ENCODE measurements around the gene GLG1. TPM values are rescaled to one million over a fixed set of nuclear protein-coding genes. Genes with fewer than 3 reads are reported as not detected.
A peak's percentile ranks its signal among the peaks of the same experiment; 100 is the strongest.
"Not testable (repeated sequence)": the region's sequence is repeated elsewhere in the genome, so short reads cannot be mapped to it uniquely, and the experiment has no call there.

Gene GLG1
- total RNA-seq, 4 donors from 2014 or later, result 53.0 to 272 (median 127) TPM

DNA sequence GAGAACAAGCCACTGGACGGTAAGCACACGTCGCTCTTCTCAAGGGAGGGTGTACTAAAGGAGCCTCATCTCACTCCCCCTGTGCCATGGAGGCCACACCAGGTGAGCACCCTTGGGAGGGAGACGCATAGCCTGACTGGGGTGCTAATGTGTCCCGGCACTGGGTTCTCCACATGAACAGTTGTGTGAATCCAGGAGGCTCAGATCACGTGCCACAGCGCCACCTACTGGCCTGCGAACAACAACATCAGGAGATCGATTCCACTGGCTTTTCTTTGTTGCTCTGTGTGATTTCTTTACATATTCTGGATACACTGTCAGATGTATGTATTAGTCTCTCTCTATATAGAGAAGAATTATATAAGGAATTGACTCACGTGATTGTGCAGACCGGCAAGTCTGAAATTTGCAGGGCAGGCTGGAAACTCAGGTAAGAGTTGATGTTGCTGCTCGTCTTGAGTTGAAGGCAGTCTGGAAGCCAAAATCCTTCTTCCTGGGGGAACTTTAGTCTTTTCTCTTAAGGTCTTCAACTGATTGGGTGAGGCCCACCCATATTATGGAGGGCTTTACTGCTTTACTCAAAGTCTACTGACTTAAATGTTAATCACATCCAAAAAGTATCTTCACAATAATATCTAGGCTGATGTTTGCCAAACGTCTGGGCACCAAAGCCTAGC is 176.7 kb downstream of the GLG1 start:
- H3K9me3 ChIP-seq; H3K36me3 ChIP-seq; H3K4me3 ChIP-seq; intact Hi-C loops (cut with DNase I; ENCODE audit: low total_unique reads); H3K27me3 ChIP-seq; H3K27ac ChIP-seq; H3K4me1 ChIP-seq: not testable (repeated sequence)
- TF ChIP-seq, protein P1, sequence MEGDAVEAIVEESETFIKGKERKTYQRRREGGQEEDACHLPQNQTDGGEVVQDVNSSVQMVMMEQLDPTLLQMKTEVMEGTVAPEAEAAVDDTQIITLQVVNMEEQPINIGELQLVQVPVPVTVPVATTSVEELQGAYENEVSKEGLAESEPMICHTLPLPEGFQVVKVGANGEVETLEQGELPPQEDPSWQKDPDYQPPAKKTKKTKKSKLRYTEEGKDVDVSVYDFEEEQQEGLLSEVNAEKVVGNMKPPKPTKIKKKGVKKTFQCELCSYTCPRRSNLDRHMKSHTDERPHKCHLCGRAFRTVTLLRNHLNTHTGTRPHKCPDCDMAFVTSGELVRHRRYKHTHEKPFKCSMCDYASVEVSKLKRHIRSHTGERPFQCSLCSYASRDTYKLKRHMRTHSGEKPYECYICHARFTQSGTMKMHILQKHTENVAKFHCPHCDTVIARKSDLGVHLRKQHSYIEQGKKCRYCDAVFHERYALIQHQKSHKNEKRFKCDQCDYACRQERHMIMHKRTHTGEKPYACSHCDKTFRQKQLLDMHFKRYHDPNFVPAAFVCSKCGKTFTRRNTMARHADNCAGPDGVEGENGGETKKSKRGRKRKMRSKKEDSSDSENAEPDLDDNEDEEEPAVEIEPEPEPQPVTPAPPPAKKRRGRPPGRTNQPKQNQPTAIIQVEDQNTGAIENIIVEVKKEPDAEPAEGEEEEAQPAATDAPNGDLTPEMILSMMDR (IDR thresholded peaks at IDR 0.05), result peak; percentile 63 to 81 (median 75)
- peak; percentile 47 to 50 for DNase-seq

DNA sequence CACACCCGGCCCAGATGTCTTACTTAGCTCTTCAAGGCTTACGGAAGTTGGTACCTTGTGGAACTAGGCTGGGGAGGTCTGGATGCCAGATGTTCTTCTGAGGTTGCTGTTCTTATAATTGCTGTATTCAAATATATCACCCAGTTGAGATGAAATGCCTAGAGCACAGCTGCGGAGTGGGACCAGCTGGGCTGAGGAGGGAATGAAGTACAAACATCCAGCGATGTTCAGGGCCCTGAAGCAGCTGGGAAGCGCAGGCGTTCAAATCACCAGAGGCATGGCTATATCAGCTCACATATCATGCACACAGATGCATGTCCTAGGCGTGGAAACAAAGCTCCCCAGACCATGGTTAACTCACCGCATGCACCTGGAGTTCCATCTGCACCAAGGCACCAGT is 178.4 kb downstream of the GLG1 start:
- H3K9me3 ChIP-seq; H3K27ac ChIP-seq; H3K4me1 ChIP-seq; intact Hi-C loops (cut with DNase I; ENCODE audit: low total_unique reads); H3K4me3 ChIP-seq; H3K36me3 ChIP-seq; H3K27me3 ChIP-seq; DNase-seq: not testable (repeated sequence)

DNA sequence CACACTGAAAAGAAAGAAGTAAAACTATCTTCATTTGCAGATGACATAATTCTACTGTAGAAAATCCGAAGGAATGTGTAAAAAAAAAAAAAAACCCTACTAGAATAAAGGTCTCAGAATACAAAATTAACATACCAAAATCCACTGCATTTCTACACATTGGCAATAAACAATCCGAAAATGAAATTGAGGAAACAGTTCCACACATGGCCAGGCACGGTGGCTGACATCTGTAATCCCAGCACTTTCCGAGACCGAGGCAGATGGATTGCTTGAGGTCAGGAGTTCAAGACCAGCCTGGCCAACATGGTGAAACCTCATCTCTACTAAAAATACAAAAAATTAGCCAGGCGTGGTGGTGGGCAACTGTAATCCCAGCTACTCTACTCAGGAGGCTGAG is 181.2 kb downstream of the GLG1 start:
- H3K27ac ChIP-seq; H3K4me3 ChIP-seq; H3K4me1 ChIP-seq; H3K9me3 ChIP-seq; H3K27me3 ChIP-seq; intact Hi-C loops (cut with DNase I; ENCODE audit: low total_unique reads); H3K36me3 ChIP-seq; DNase-seq: not testable (repeated sequence)

DNA sequence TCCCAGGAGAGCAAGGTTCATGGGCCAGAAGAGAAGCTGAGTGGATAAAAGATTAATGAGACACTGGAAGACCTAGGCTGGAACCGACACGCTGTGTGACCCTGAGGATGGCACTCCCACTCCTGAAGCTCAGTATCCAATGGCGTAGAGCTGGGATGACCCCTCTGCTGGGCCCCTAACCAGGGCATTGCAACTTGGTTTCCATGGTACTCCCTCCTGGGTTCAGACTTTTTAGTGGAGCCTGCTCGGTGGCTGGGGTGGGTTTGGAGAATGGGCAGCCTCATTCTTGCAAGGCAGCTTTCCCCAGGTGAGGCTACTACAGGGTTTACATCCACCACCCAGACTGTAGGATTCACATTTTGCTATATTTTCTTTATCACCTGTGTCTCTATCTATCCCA is 183.2 kb downstream of the GLG1 start:
- H3K36me3 ChIP-seq; H3K27ac ChIP-seq; H3K9me3 ChIP-seq; intact Hi-C loops (cut with DNase I; ENCODE audit: low total_unique reads); H3K4me1 ChIP-seq; H3K27me3 ChIP-seq; H3K4me3 ChIP-seq; DNase-seq: not testable (repeated sequence)

DNA sequence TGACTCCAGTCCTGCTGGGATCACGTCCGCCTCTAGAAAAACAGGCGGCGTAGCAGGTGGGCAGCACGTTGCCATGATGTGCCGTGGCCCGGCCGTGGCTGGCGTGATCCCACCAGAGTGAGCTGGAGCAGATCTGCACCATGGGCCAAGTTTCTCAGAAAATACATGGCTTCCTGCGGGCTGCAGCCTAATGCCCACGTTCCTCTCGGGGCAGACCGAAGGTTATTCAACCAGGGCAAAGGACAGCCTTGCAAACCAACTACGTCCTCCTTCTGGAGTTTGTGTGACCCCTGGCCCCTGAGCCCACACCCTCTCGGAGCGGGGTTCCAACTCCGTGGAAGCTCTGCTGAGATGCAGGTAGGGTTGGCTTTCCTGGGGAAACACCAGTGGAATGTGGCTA is 184.8 kb downstream of the GLG1 start:
- H3K27me3 ChIP-seq; intact Hi-C loops (cut with DNase I; ENCODE audit: low total_unique reads); H3K4me1 ChIP-seq: not testable (repeated sequence)

DNA sequence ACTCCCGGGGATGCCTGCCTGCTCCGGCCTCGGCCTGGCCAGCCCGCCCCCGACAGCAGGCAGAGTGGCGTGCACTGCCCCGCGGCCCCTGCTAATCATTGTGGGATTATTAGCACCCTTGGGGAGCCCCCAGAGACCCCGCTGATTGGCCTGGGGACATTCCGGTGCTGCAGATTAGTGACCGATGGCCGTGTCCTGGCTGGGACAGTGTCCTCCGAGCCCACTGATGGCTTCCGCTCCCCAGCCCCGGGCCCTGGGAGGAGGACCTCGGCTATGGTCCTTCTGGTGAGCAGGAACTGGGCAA is 185.5 kb downstream of the GLG1 start:
- H3K36me3 ChIP-seq; intact Hi-C loops (cut with DNase I; ENCODE audit: low total_unique reads); H3K27ac ChIP-seq; H3K27me3 ChIP-seq; H3K4me1 ChIP-seq; DNase-seq; H3K9me3 ChIP-seq; H3K4me3 ChIP-seq: not testable (repeated sequence)

More for the DNA sequence above, 184.8 kb downstream of the GLG1 start:
- not testable (repeated sequence) for H3K36me3 ChIP-seq, H3K4me3 ChIP-seq, DNase-seq, H3K27ac ChIP-seq, H3K9me3 ChIP-seq

DNA sequence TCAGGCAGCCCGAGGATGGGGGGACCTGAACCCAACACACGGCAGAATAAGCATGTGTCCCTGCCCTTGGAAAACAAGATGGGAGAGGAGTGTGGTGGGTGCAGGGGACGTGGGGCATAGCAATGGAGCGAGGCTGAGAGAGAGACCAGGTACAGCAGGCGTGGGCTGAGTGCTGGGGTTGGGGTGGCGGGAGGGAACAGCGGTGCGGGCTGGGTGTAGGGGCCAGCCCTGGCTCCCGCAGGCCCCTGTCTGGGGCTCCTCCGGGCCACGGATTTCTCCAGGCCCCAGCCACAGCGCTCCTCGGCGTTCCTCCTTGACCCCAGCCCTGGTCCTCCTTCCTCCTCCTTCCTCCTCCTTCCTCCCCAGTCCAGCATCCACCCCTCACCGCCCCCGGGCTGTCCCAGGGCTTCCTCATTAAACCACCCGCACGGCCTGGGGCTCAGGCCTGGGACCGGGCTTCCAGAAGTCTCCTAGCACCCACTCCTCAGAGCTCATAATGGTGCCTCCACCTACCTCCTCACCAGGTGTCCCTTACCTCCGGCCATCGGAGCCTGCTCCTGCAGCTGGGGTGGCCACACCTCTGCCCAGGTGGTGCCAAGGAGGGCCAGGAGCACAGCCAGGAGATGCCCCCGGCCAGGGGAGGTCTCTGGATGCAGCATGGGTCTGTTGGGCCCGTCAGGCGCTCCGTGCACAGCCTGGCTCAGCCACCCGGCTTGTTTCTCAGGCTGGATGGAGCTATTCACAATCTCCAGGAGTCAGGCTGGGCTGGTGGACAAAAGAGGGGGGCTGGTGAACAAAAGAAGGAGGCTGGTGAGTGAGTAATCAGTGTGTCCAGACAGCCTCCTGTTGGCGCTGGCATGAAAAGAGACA is 186.1 kb downstream of the GLG1 start, which contains the start of gene CLEC18B:
TSS of gene CLEC18B (minus strand) at position 867 of the 870 bp plus-strand sequence. CDS start at position 659, 208 bp downstream.
- H3K27me3 ChIP-seq; DNase-seq; H3K36me3 ChIP-seq; H3K4me3 ChIP-seq; H3K27ac ChIP-seq; H3K4me1 ChIP-seq; intact Hi-C loops (cut with DNase I; ENCODE audit: low total_unique reads); H3K9me3 ChIP-seq: not testable (repeated sequence)

DNA sequence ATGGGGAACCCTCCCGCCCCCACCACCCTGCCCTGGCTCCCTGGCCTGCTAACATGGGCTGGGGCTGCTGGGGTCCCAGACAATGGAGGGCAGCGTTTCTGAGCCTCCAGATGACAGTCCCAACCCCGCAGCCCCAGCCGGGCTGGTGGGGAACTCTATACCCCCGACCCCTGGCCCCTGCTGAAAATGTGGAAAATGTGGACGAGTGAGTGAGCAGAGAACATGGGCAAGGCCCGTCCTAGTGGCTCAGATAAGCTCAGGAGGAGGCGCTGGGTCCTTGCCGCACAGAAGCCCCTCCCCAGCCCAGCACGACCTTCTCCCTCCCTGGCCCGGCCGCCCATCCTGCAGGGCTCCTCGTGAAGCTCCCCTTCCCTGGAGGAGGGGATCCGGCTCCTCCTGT is 187.1 kb downstream of the GLG1 start:
- not testable (repeated sequence) for H3K4me1 ChIP-seq, H3K27ac ChIP-seq

DNA sequence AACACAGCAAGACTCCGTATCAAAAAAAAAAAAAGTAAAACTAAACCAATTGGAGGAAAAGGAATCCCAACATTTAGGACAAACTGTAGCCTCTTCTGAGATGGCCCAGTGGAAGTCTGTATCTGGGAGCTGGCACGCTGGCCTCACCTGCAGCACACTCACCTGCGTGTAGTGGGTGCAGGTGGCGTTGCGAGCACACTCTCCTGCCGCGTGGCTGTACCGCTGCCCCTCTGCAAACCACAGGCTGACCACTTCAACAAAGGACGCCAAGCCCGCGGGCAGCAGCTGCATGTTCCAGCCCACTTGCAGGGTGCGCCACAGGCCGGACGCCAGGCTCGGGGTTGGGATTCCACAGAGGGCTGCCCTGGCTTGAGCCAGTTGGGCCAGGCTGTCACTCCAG is 189.0 kb downstream of the GLG1 start:
- peak in 1 of 2 donors; percentile 8 for DNase-seq
- H3K27me3 ChIP-seq; intact Hi-C loops (cut with DNase I; ENCODE audit: low total_unique reads); H3K36me3 ChIP-seq; H3K9me3 ChIP-seq; H3K27ac ChIP-seq; H3K4me1 ChIP-seq; H3K4me3 ChIP-seq: not testable (repeated sequence)

More for the DNA sequence above, 187.1 kb downstream of the GLG1 start:
- H3K9me3 ChIP-seq; intact Hi-C loops (cut with DNase I; ENCODE audit: low total_unique reads); H3K4me3 ChIP-seq; H3K27me3 ChIP-seq; DNase-seq; H3K36me3 ChIP-seq: not testable (repeated sequence)

DNA sequence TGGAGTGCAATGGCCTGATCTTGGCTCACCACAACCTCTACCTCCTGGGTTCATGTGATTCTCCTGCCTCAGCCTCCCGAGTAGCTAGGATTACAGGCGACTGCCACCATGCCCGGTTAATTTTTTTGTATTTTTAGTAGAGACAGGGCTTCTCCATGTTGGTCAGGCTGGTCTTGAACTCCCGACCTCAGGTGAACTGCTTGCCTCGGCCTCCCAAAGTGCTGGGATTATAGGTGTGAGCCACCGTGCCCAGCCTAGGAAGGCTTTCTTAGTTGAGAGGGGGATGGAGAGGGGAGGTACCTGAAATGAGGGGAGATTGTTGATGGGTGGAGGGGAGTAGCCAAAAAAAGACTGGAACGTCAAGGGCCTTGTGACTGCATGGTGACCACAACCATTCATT is 193.0 kb downstream of the GLG1 start:
- H3K4me1 ChIP-seq; H3K27ac ChIP-seq; H3K9me3 ChIP-seq; DNase-seq; intact Hi-C loops (cut with DNase I; ENCODE audit: low total_unique reads); H3K4me3 ChIP-seq; H3K36me3 ChIP-seq; H3K27me3 ChIP-seq: not testable (repeated sequence)

DNA sequence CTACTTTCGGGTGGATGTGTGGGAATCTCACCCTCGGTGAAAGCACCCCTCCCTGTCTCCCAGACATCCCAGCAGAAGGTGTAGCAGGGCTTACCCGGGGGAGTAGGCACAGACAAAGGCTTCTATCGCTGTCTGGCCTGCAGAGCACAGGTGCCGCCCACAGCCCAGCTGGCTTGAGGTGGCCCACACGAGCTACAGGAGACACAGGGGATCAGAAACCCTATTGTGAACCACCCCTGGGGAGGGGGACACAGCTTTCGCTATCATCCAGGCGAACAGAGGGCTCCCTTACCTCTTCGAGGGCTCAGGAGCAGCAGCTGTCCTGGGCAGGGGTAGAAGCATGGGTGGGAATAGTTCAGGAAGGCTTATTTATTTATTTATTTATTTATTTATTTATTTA is 193.4 kb downstream of the GLG1 start:
- H3K4me3 ChIP-seq; H3K4me1 ChIP-seq; H3K27me3 ChIP-seq; H3K9me3 ChIP-seq; H3K36me3 ChIP-seq; intact Hi-C loops (cut with DNase I; ENCODE audit: low total_unique reads); DNase-seq; H3K27ac ChIP-seq: not testable (repeated sequence)

DNA sequence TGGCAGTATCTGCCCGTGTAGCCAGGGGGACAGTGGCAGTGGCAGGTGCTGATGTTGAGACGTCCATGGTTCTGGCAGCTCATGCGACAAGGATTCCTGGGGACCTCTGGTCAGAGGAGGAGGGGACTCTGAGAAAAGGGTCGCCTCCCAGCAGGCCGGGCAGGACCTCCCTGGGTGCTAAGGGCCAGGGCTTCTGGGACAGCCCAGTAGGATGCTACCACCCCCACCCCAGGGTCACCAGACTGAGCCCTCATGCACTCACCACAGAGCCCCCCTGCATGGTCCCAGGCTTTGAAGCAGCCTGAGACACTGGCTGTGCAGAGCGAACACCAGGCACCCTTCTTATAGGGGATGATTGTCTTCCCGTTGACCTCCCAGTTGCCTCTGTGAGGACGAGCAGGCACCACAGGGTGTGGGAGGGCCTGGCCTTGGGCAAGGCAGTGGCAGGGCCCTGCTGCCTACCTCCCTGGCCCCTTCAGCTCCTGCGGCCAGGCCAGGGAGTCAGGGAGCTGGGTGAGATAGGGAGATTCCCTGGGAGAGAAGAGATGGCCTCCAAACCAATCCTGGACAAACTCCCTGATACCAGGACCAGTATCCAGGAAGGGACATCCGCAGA is 194.0 kb downstream of the GLG1 start:
- H3K4me3 ChIP-seq; intact Hi-C loops (cut with DNase I; ENCODE audit: low total_unique reads); DNase-seq; H3K27me3 ChIP-seq; H3K36me3 ChIP-seq; H3K9me3 ChIP-seq; H3K27ac ChIP-seq; H3K4me1 ChIP-seq: not testable (repeated sequence)
